Superior temporal gyrus (tissue), 1 donor: ENCODE data around the gene RPS4Y1.
A peak's percentile ranks its signal among the peaks of the same experiment; 100 is the strongest.
"Not testable (repeated sequence)": the region's sequence is repeated elsewhere in the genome, so short reads cannot be mapped to it uniquely, and the experiment has no call there.

Source experiments
- DNase-seq: peaks from one replicate; pipeline ENCODE4 v3.0.0-alpha.2; 2016; ENCODE audit errors: extremely low spot score

RPS4Y1 gene

DNA sequence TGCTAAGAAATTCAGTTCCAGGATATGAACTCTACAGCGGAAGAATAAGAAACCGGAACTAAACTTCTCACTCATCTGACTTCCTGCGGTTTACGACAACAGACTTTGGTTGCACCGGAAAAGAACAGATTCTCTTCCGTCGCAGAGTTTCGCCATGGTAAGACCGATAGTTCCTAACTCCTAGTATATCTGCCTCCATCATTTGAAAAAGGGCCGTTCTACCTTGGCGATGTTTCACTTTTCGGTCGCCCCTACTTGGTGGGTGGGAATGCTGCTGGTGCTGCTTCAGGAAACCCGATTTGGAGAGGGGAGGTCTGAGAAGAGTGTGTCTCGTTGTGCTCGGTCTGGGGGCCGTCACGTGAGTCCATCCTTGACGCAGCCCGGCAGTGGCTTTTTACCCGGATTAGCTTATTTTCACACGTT is at the start of gene RPS4Y1:
RPS4Y1 (plus strand) TSS at position 132 of the 423 bp plus-strand sequence; CDS start at position 155, 23 bp downstream.
- peak; percentile 84 for DNase-seq

DNA sequence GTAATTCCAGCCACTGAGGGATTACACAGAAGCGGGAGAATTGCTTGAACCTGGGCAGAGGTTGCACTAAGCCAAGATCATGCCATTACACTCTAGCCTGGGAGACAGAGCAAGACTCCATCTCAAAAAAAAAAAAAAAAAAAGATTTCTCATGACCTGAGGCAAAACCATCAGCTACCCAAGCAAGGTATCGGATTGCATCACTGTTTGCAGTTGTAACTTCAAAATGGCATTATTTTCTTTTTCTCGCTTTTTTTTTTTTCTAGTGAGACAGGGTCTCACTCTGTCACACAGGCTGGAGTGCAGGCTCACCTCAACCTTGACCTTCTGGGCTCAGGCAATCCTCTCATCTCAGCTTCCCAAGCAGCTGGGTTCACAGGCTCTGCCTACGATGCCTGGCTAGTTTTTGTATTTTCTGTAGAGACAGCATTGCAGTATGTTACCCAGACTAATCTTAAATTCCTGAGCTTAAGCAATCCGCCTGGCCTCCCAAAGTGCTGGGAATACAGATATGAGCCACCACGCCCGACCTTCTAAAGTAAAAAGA is 44.4 kb upstream of the RPS4Y1 start:
- no peak for DNase-seq

DNA sequence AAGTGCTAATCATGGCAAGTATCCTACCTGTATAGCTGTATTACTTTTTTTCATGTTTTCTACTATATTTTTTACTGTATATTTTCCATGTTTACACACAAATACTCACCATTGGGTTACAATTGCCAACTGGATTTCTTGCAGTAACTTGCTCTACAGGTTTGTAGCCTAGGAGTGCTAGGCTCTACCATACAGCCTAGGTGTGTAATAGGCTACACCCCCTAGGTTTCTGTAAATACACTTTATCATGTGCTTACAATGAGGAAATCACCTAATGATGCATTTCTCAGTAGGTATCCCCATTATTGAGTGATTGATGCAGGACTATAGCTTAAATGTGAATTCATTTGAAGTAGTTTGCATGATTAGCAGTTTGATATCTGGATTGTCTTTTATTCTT is 43.4 kb upstream of the RPS4Y1 start:
- no peak for DNase-seq

DNA sequence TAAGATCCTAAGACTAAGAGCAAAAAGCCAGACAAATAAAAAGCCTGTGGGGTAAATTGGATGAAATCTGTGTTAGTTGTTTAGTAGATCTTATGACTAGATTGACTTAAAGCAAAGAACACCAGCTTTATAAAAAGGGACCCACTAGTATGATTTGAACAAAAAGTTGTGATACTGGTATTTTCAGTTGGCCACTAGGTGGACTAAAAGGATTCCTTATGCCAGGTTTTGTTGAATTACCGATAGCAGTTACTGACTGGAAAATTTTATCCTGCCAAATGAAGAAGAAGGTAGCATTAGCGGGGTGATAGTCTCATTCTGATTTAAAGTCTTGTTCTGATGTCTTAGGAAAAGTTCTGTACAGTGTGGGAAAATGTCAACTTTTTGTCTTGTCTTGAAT is 41.2 kb upstream of the RPS4Y1 start:
- no peak for DNase-seq

DNA sequence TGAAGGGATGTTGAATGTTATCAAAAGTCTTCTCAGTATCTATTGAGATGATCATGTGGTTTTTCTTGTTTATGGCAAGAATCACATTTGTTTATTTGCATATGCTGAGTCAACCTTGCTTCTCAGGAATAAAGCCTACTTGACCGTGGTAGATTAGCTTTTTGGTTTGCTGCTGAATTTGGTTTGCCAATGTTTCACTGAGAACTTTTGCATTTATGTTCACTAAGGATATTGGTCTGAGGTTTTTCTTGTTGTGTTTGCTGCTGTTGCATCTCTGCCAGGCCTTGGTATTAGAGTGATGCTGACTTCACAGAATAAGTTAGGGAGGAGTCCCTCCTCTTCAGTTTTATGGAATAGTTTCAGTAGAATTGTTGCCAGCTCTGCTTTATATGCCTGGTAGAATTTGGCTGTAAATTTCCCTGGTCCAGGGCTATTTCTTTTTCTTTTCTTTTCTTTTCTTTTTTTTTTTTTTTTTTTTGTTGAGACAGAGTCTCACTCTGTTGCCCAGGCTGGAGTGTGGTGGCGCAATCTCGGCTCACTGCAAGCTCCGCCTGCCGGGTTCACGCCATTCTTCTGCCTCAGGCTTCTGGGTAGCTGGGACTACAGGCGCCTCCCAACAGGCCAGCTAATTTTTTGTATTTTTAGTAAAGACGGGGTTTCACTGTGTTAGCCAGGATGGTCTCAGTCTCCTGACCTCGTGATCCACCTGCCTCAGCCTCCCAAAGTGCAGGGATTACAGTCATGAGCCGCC is 24.1 kb upstream of the RPS4Y1 start:
- DNase-seq = not testable (repeated sequence)

- DNase-seq = no peak
Measured at GRCh38 chrY:2824471-2824870, 16.9 kb upstream of the RPS4Y1 start.

DNA sequence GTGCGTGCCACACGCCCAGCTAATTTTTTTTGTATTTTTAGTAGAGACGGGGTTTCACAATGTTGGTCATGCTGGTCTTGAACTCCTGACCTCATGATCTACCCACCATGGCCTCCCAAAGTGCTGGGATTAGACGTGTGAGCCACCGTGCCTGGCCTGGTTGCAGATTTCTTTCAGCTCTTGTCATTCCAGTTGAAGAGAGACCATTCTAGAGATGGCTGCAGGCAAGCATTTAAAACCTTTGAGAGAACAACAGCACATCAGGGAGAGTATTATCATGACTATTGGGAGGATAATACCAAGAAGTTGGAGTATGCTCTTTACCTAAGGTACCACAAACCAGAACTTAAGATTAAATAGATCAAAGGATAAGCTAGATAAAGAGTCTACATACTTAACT is 12.9 kb upstream of the RPS4Y1 start:
- no peak for DNase-seq

- DNase-seq = no peak
Measured at GRCh38 chrY:2835230-2835629, 6.2 kb upstream of the RPS4Y1 start.

DNA sequence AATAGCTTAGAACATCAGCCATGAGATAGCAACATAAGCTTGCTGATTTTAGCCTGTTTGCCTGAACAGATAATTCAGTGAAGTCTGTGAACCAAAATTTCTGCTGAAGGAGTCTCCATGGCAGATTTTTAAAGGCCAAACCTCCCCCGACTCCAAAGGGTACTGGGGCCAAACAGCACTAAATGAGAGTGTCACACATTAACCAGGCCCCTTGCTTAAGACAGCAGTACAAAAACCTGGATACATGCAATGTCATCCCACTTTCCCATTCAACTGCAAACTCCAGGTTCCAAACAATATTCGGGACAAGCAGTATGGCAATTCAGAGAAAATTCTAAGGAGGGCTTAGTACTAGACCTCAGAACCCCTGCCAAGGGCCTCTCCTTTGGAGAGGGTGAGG is 4.3 kb upstream of the RPS4Y1 start:
- DNase-seq = no peak

- no peak for DNase-seq
Measured at GRCh38 chrY:2837932-2838331, 3.5 kb upstream of the RPS4Y1 start.

DNA sequence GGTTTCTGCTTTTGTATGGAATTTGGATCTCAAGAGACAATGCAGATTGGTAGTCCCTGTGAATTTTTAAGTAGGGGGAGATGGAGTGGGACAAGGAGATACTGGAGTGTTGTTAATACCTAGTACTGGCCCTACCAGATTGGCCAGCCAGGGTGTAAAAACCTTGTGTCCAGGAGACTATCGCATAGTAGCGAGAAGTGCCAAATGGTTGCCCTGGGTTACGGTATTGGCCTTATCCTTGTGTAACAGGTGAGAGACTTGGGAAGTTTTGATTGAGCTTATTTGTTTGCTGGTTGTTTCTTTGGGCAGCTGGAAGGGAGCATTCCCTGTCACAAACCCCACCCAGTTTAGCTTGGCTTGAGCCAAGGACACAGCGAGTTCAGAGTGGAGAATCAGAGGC is 5.4 kb downstream of the RPS4Y1 start:
- DNase-seq = no peak

- DNase-seq = no peak
Measured at GRCh38 chrY:2848384-2848783, 7.0 kb downstream of the RPS4Y1 start.

GRCh38 chrY:2849368-2849767 is 8.0 kb downstream of the RPS4Y1 start:
- DNase-seq = no peak

DNA sequence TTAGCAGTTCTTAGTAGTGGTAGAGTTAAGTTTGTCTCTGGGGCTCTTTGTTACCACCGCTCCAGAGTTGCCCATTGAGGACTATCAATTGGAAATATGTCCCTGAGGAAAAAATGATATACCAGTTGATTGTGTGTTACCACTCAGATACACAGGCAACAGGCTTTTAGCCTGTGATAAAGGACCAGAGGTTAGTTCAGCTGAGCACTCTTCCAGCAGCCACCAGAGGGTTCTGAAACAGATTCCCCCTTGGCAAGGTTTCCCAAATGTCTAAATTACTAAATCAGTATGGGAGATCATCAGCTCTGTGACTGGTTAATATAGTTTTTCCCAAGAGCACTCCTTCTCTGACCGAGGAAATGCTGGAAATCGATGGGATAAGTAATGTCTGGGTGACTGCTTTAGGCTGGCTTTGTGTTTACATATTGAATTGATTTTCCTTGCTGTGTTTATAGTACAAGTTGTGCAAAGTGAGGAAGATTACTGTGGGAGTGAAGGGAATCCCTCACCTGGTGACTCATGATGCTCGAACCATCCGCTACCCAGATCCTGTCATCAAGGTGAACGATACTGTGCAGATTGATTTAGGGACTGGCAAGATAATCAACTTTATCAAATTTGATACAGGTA is 12.9 kb downstream of the RPS4Y1 start:
- DNase-seq = no peak

- DNase-seq = no peak
Measured at GRCh38 chrY:2857068-2857467, 15.7 kb downstream of the RPS4Y1 start.

GRCh38 chrY:2857686-2858085 is 16.3 kb downstream of the RPS4Y1 start:
- DNase-seq = no peak

GRCh38 chrY:2859782-2860181 is 18.4 kb downstream of the RPS4Y1 start:
- no peak for DNase-seq

DNA sequence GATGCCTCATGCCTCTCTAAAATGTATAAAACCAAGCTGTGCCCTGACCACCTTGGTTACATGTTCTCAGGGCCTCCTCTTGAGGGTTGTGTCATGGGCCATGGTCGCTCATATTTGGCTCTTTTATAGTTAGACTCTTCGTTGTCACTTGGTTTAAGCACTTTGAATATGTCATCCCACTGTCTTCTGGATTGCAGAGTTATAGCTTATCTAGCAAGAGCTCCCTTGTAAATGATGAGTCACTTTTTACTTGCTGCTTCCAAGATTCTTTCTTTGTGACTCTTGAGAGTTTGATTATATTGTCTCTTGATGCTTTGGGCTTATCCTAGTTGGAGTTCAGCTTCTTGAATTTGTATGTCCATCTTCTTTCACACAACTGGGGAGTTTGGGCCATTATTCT is 19.1 kb downstream of the RPS4Y1 start:
- no peak for DNase-seq

GRCh38 chrY:2866581-2866980 is 25.2 kb downstream of the RPS4Y1 start:
- no peak for DNase-seq

GRCh38 chrY:2867469-2867868 is 26.1 kb downstream of the RPS4Y1 start:
- no peak for DNase-seq

DNA sequence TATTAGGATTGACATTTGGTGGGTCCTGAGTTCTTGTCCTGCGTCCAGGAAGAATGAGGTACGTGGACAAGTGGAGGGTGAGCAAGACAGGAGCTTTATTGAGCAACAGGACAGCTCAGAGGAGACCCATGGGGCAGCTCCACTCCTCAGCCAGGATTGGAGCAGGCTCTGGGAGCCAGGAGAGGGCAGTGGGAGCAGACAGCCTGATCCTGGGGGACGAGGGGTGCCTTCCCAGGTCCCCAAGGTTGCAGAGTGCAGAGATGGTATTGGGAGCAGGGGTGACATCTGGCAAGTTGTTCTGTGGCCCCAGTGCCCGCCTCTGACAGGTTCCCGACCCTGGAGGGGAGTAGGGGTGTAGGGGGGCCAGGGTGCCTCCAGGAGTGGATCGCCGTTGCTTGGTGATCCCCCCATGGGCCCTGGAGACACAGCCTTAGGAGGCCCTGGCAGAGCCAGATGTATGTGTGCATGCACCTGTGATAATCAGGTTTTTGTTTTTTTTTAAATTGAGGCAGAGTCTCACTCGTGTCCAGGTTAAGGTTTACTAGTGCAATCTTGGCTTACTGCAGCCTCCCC is 26.7 kb downstream of the RPS4Y1 start:
- DNase-seq = no peak

- DNase-seq = not testable (repeated sequence)
Measured at GRCh38 chrY:2872234-2872633, 30.8 kb downstream of the RPS4Y1 start.

- DNase-seq = no peak
Measured at GRCh38 chrY:2874211-2874610, 32.8 kb downstream of the RPS4Y1 start.
